ENCODE measurements around the gene CREB3L2.

Gene CREB3L2

GRCh38 chr7:137838706-137839315 is 163.1 kb downstream of the CREB3L2 start (continued):
- no peak for TF ChIP-seq PATZ1 (tag by site-specific recombination; IDR thresholded peaks at IDR 0.05)
- TF ChIP-seq ZNF138 (tag by site-specific recombination; IDR thresholded peaks at IDR 0.05; ENCODE audit: borderline replicate concordance), result no peak
- TF ChIP-seq KLF7 (tag by site-specific recombination; IDR thresholded peaks at IDR 0.05; ENCODE audit: borderline replicate concordance), result no peak
- TF ChIP-seq PRDM10 (tag by site-specific recombination; IDR thresholded peaks at IDR 0.05), result no peak

- no peaks in the 10 kb centered on the region for H3K36me3 ChIP-seq (ENCODE audit: control insufficient read depth in 2 of 2, insufficient read depth in 1 of 2, low read length in 2 of 2)
- ChIA-PET POLR2A (no interaction called here), CTCF (interaction anchor here (0.7 kb wide), 1 partner anchor 183 kb away, joined by 3 read pairs; no protein-coding TSS in a partner anchor)
- no peaks in the 10 kb centered on the region for H3K4me1 ChIP-seq (ENCODE audit: control insufficient read depth, insufficient read depth, low read length)
- no peaks in the 10 kb centered on the region for H3K9me3 ChIP-seq (ENCODE audit: control insufficient read depth, insufficient read depth, low read depth, low read length)
- H3K4me3 ChIP-seq (ENCODE audit: low read depth, low read length), result no peak overlapping the region
- H3K27ac ChIP-seq (ENCODE audit: extremely low read depth, low read depth, low read length), result no peak overlapping the region
- TF ChIP-seq ZNF362 (tag by site-specific recombination; IDR thresholded peaks at IDR 0.05) (no peak), CTCF (tag by site-specific recombination; IDR thresholded peaks at IDR 0.05) (no peak), ZNF530 (tag by site-specific recombination; IDR thresholded peaks at IDR 0.05; ENCODE audit: low read depth) (no peak), ZNF501 (tag by site-specific recombination; IDR thresholded peaks at IDR 0.05) (no peak), MZF1 (tag by site-specific recombination; IDR thresholded peaks at IDR 0.05; ENCODE audit: borderline replicate concordance) (no peak), BCL6B (tag by site-specific recombination; IDR thresholded peaks at IDR 0.05) (no peak), ZNF513 (tag by site-specific recombination; IDR thresholded peaks at IDR 0.05) (no peak), WT1 (tag by site-specific recombination; IDR thresholded peaks at IDR 0.05) (no peak), EGR2 (tag by site-specific recombination; IDR thresholded peaks at IDR 0.05; ENCODE audit: low read depth) (no peak), YY1 (tag by site-specific recombination; IDR thresholded peaks at IDR 0.05) (no peak), ZNF639 (tag by site-specific recombination; IDR thresholded peaks at IDR 0.05) (no peak), ZBTB10 (tag by site-specific recombination; IDR thresholded peaks at IDR 0.05) (no peak), ZNF830 (tag by site-specific recombination; IDR thresholded peaks at IDR 0.05; ENCODE audit: low read depth) (no peak)
Measured at GRCh38 chr7:137836541-137836940, 165.3 kb downstream of the CREB3L2 start.
